Activated T-helper 9 cell treated with anti-CD3 and anti-CD28 coated beads, Interleukin-2, amount 50 U/mL, for 16 hours (primary cell): ENCODE measurements around the gene PCDHAC1.

ENCODE experiments used
- DNase-seq: peaks from one replicate; pipeline ENCODE4 v3.0.0-alpha.2; 2020; ENCODE audit warnings: low read depth

PCDHAC1 gene

DNA sequence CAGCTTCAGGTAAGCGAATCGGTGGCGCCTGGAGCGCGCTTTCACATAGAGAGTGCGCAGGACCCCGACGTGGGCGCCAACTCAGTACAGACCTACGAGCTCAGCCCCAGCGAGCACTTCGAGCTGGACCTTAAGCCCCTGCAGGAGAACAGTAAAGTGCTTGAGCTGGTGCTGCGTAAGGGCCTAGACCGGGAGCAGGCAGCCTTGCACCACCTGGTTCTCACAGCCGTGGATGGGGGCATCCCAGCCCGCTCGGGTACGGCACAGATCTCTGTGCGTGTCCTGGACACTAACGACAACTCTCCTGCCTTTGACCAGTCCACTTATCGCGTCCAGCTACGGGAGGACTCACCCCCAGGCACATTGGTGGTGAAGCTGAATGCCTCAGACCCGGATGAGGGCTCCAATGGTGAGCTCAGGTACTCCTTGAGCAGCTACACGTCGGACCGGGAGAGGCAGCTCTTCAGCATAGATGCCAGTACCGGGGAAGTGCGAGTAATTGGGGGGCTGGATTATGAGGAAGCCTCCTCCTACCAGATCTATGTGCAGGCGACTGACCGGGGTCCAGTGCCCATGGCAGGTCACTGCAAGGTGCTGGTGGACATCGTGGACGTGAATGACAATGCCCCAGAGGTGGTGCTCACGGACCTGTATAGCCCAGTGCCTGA lies 41.3 kb downstream of the PCDHAC1 start:
- DNase-seq, result no peak

DNA sequence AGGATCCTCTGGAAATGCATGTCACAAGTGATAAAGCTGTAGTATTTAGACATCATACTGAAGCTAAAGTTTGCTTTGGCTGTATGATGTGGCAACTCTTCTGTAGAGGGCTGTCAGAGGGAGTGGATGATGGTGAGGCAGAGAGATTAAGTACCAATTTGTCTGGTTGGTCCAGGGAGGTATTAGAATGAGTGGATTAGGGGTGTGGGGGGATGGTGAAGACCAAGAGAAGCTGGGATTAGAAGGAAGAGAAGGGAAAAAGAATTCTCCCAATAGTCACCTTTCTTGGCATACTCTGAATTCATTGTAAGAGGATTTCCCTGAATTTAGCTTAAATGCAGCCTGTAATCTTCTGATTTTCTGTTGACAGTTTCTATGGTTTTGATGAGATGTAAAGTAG lies 43.8 kb downstream of the PCDHAC1 start:
- no peak for DNase-seq

DNA sequence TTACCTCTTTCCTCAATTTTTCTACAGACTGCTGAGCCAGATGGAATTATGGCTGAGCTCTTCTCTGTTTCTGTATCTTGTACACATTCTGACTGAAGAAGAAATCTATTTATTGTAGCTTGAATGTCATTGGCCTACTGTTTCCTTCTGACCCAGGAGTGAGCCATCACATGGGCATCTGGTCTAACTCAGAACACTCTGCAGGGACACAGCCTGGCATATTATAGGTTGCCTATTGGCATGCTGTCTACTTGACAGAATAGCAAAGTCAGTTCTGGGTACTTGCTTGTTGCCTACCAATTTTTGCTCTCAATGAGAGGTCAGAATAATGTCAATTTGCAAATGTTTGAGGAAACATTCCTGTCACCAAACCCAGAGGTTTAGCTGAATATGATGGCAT lies 47.5 kb downstream of the PCDHAC1 start:
- no peak for DNase-seq

DNA sequence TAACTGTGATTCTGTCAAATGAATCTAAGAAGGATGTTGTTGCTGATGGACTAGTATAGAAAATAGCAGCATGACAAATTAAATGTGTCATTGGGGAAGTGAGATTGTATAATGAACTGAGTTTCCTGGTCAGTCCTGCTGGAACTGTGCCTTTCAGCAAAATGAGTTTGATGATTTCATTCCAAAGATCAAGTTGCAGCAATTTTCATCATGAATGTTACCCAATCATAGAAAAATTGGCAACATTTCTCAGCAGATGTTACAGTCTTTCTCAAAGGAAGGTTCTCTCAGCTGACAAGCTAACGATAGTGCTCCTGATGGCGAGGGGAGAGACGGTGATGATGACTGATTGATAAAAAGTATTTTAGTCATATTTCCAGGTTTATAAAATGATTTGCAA lies 50.9 kb downstream of the PCDHAC1 start:
- DNase-seq, result no peak

DNA sequence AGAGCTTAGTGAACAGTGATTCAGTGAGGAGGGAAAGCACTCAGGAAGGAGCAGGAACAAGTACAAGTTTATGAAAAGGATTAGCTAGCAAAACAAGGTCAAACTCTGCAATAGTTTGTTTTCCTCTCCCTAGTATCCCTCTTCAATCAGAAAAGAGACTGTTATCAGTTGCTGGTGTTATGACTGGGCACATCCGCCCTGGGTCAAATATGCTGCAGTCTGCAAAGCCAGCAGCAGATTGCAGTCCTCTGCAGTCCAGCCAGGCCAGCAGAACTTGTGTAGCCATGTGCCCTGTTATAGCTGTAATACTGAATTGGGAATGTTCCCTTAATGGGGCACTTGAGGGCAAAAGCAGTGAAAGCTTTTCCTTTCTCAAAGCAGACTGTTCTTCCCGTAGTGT lies 52.2 kb downstream of the PCDHAC1 start:
- no peak for DNase-seq

DNA sequence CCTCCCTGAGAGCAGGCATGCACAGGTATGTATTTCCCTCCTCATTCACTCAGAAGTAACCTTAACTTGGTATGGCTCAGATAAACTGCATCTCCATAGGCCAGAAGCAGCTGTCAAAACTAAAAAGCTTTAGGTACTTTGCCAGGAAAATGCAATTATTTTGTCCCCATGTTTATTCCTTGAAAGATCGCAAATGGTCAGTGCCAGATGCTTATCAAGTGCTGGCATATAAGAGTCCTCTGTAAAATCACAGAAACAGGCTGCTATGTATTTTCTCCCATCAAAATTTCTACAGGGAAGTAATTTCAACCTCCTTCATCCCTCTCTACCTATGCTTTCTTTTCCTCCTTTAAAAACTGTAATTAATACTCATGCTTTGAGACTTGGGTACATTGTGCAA lies 52.9 kb downstream of the PCDHAC1 start:
- no peak for DNase-seq
